Activated gamma-delta T cell (primary cell): Measurements from ENCODE around the gene UTS2.

Experiments
- DNase-seq: peaks from one replicate; lab custom pipeline; 2025; lab: John Stamatoyannopoulos, UW

The UTS2 gene

DNA sequence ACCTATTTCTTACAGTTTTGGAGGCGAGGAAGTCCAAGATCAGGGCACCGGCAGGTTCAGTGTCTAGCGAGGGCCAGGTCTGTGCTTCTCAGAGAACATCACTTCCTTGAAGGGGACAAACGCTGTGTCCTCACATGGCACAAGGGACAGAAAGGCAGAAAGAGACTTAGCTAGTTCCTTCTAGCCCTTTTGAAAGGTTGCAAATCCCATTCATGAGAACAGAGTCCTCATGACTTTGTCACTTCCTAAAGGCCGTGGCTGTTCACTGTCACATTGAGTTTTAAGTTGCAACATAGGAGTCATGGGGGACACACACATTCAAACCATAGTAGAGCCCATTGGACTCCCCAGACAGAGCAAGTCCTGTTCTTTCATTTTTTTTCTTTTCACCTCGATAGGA is 41.4 kb downstream of the UTS2 start:
- DNase-seq = no peak

DNA sequence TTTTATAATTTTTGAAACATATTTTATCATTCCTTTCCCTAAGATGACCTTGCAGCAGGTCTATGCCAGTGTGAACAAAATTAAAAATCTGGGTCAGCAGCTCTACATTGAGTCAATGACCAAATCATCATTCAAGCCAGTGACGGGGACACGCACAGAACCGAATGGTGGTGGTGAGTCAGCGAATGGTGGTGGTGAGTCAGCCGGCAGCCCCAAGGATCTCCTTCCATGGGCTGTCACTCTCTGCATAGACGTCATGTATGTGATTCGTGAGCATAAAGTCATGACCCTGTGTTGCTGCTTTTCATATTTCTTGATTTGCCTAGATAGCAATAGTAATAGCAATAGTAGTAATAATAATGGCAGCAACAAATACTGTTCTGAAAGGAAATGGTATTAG is 42.5 kb downstream of the UTS2 start:
- no peak for DNase-seq

DNA sequence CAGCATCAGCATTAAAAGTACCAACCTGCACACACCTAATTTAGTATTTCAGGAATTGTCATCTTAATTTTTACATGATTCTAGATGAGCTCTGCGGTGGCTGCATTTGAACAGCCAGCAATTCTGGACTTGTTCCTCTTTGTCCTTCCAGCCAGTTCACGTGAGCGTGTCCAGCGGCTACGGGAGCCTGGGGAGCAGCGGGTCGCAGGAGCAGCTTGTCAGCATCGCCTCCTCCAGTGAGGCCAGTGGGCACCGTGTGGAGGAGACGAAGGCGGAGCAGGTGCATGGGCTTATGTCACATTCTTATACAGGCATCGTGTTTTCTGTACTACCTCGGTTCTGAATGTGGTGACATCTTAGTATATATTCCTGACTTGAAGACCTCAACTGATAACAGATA is 43.1 kb downstream of the UTS2 start:
- no peak for DNase-seq

DNA sequence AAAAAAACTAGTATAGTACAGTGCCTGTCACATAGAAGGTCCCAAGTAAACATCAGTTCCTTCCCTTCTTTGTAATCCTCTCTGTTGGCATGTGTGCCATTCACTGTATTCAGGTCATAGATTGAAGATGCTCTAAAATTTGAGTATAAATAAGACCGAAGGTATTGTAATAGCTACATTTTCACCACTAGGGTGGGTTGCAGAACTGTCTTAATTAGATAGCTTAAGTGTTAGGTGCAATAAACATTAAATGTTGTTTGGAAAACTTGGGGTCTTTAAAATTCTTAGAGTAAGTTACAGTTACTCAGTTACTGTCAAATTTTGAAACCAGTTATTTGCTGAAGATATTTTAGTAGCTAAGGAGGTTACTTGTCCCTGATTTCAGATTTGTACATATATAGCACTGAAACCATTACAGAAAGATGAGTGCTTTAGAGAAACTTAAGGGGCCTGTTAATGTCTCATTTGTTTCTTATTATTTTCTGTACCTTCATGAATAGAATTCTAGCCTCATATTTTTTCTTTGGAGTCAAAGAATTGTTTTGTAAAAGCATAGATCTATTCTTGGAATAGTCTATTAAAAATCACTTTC is 44.5 kb downstream of the UTS2 start:
- no peak for DNase-seq

DNA sequence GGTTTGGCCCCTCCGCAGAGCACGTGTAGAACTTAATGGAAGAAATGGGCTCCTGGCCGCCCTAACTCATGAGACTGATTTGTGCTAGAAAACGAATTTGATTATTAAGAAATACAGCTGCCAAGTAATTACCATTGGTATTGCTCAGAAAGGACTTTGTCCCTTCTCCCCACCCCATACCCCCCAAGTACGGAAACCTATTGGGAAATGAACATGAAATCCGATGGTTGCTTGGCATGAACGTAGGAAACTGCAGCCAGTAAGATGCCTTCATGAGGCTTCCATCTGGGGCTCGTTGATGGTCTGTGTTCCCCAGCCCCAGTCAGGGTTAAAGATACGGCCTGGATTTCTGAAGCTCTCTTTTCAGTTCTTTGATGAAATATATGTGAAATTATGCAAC is 47.4 kb downstream of the UTS2 start:
- DNase-seq = no peak
